ENCODE data around the gene GZMH.
"Not testable (repeated sequence)": the region's sequence is repeated elsewhere in the genome, so short reads cannot be mapped to it uniquely, and the experiment has no call there.

GZMH gene

DNA sequence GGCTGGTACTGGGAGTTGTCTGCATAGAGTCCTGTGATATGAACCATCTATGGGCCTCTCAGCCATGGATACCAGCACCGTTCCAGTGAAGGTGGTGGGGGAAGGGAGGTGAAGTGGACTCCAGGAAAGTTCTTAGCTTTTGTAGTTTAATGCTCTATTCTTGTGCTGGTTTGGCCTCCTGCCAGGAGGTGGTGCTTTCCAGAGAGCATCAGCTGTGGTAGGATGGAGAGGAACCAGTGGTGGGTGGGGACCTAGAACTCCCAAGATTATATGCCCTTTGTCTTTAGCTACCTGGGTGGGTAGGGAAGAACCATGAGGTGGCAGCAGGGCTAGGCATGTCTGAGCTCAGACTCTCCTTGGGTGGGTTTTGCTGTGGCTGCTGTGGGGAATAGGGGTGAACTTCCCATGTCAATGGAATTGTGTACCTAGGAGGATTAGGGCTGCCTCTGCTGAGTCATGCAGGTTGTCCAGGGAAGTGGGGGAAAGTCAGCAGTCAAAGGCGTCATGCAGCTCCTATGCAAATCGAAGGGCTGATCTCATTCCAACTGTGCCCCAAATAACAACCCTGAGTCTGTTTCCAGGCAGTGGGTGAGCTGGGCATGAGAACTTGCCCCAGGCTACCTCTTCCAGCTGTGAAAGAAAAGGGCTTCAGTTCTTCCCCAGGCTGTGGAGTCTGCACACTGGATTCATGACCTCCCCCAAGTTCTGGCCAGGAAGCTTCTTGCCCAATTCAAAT, 14.2 kb downstream of the GZMH start:
- DNase-seq (ENCODE audit: low spot score) = no peak

DNA sequence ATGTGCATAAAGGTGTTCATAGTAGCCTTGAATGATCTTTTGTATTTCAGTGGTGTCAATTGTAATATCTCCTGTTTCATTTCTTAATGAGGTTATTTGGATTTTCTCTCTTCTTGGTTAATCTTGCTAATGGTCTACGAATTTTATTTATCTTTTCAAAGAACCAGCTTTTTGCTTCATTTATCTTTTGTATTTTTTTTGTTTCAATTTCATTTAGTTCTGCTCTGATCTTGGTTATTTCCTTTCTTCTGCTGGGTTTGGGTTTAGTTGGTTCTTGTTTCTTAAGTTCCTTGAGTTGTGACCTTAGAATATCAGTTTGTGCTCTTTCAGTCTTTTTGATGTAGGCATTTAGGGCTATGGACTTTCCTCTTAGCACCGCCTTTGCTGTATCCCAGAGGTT, 18.5 kb downstream of the GZMH start:
- DNase-seq (ENCODE audit: low spot score) = not testable (repeated sequence)

DNA sequence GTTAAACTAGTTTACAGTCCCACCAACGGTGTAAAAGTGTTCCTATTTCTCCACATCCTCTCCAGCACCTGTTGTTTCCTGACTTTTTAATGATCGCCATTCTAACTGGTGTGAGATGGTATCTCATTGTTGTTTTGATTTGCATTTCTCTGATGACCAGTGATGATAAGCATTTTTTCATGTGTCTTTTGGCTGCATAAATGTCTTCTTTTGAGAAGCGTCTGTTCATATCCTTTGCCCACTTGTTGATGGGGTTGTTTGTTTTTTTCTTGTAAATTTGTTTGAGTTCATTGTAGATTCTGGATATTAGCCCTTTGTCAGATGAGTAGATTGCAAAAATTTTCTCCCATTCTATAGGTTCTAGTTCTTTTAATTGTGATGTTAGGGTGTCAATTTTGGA, 25.1 kb downstream of the GZMH start:
- not testable (repeated sequence) for DNase-seq (ENCODE audit: low spot score)

DNA sequence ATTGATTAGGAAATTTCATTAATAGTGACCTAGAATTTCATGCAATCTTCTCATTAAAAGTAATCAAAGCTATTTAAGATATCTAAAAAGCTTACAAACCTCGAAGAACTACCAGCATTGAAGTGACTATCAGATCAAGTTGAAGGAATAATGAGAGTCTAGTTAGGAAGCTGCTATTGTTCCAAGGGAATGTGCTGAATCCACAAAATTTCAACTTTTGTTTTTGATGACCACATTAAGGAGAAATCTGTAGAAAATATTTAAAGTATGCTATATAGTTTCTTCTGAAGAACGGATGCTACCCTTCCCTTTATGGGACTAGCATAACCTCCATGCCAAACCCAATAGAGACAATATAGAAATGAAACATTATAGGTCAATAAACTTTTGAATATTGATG, 30.9 kb downstream of the GZMH start:
- DNase-seq (ENCODE audit: low spot score) = no peak

DNA sequence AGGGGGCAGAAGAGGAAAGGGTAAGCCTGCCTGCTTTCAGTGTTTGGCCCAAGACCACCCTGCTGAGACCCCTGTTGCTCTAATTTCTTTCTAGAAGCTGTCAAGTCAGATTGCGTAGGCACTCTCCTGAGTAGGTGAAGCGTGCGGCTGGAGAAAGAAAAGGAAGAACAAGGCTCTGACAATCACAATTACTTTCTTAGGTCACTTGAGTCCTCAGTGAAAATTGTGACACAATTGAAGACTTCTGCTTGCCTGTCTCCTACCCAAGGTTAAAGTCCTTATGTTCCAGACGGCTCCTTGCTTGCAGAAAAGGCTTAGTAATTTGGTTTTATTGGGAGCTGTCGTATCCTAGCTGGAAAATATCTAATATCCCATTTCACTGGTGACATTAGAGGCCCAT, 32.7 kb downstream of the GZMH start:
- no peak for DNase-seq (ENCODE audit: low spot score)

DNA sequence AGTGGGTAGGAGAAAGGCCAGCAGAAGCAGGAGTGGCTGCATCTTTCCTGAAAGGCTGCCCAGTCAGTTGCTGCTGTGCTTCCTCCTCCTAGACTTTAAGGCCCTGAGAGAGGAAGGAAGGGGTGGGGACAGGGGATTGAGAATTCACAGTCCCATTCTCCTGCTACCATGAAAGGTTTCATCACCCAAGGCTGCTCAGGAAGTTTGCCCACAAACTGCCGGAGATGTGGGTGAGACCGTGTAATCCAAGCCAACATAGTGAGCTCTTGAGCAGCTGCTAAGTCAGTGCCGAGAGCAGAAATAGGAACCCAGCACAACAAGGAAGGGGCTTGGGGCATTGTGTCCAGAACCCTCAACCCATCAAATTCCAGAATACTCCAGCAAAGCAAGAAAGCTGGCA, 33.3 kb downstream of the GZMH start, which contains the start of gene CTSG:
TSS of gene CTSG (minus strand) at position 69 of the 400 bp plus-strand sequence. CDS start at position 42, 27 bp downstream.
- no peak for DNase-seq (ENCODE audit: low spot score)

DNA sequence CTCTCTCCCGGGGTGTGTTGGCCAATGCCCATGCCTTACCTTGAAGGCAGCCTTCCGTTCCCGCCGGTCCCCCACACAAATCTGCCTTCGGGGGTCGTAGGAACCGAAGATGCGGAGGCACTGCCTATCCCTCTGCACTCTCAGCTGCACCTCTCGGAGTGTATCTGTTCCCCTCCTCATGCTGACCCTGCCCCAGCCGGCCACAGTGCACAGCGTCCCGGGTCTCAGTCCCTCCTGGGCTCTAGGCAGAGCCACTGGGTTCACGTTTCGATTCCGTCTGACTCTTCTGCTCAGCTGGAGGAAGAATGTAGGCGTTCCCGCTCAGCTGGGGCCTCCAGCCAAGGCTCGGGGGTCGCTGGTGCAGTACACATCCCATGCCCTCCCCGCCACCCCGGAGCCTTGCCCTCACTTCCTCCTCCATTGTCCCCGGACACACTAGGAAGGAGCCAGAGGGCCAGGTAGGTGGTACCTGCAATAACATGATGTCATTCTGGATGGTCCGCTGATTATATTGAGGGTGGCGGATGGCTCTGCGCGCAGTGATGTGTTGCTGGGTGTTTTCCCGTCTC, 35.2 kb downstream of the GZMH start:
- no peak for DNase-seq (ENCODE audit: low spot score)

DNA sequence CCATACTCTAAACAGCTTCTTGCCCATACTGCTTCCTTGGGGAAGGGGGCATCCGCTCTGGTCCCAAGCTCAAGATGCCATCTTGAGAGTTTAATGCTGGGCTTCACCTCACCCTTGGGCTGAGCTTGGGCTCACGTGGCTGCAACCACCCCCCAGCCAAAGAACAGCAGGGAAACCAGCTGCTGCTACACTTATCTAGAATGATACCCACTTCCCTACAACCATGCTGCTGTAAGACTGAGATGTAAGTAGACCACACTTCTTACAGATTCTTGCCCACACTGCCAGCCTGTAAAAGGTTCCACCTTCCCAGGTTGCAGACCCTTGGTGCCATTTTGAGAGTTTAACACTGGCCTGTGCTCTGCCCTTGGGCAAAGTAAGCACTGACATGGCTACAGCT, 43.2 kb downstream of the GZMH start:
- no peak for DNase-seq (ENCODE audit: low spot score)

DNA sequence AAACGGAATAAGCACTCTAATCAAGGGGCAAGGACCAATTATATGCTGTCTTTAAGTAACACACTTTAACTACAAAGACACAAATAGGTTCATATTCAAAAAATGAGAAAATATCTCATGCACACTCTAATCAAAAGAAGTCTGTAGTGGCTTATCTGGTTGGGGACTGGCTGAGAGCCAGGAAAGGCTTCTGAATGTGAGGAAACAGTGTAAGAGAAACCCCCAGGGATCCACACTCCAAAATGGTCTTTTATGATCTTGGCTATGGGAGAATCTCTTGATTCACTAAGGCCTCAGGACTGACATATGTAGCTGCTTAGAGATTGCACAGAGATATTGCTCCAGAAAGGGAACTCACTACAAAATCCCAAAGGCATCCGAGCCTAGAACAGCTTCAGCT, 43.7 kb downstream of the GZMH start:
- DNase-seq (ENCODE audit: low spot score) = no peak

DNA sequence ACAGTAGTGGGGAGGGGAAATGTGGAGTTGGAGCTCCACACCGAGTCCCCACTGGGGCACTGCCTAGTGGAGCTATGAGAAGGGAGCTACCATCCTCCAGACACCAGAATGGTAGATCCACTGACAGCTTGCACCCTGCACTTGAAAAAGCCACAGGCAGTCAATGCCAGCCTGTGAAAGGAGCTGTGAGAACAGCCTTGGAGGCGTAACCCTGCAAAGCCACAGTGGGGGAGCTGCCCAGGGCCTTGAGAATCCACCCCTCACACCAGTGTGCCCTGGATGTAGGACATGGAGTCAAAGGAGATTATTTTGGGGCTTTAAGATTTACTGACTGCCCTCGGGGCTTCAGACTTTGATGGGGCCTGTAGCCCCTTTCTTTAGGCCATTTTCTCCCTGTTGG, 46.0 kb downstream of the GZMH start:
- no peak for DNase-seq (ENCODE audit: low spot score)

DNA sequence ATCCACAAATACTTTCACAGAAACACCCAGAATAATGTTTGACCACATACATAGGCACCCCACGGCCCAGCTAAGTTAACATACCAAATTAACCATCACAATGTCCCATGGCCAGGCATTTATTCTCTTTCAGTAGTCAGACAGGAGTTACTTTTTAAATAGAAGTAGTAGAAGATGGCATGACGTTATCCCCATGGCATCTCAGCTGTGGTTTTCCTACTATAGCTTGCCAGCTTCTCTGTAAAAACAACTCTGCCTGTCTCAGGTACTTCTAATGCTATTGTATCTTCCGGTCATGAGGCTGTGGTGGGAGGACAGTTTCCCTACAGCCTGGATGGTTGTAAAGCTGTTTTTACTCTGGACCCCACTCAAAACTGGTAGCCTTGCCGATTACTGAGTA, 52.7 kb downstream of the GZMH start:
- DNase-seq (ENCODE audit: low spot score) = no peak
